Lung (tissue), 12 donors: ENCODE measurements around the gene NFKBIB. TPM values are rescaled to one million over a fixed set of nuclear protein-coding genes. Genes with fewer than 3 reads are reported as not detected.

ENCODE experiments used
- ATAC-seq: fragments of 200-7000 bp; cut with Tn5 transposase; one replicate; pipeline ENCODE4 v1.9.1; 2020; ENCODE audit warnings: moderate number of reproducible peaks; ENCODE audit not compliant: insufficient read depth, low FRiP score
- DNase-seq, 3 donors: peaks; one replicate each; pipeline ENCODE4 v3.0.0-alpha.2; 2013 to 2017
- H3K27ac ChIP-seq, 2 donors: one replicate each; pipeline ENCODE4 v1.5.1; 2013; ENCODE audit warnings: mild to moderate bottlenecking in 2 of 2, moderate library complexity in 2 of 2, control low read depth in 1 of 2, inconsistent platforms in 1 of 2, low read depth in 1 of 2, low read length in 1 of 2
- H3K27me3 ChIP-seq, 3 donors: one replicate each; pipeline ENCODE4 v1.5.1; 2013; ENCODE audit warnings: low read length in 2 of 3; ENCODE audit not compliant: control insufficient read depth in 3 of 3, insufficient read depth in 3 of 3
- H3K36me3 ChIP-seq, 4 donors: one replicate each; pipeline ENCODE4 v1.5.1; 2013; ENCODE audit warnings: low read length in 4 of 4, mild to moderate bottlenecking in 1 of 4, moderate library complexity in 1 of 4; ENCODE audit not compliant: control insufficient read depth in 4 of 4, insufficient read depth in 4 of 4
- H3K4me1 ChIP-seq, 5 donors: one replicate each; pipeline ENCODE4 v1.5.1; 2013; ENCODE audit warnings: low read length in 5 of 5, mild to moderate bottlenecking in 2 of 5, moderate library complexity in 1 of 5; ENCODE audit not compliant: control insufficient read depth in 5 of 5, insufficient read depth in 5 of 5
- H3K4me3 ChIP-seq: one replicate; pipeline ENCODE4 v1.5.1; 2013; ENCODE audit warnings: mild to moderate bottlenecking, control low read depth, moderate library complexity
- H3K9ac ChIP-seq, 2 donors: one replicate each; pipeline ENCODE4 v1.5.1; 2013; ENCODE audit warnings: low read length in 2 of 2, control low read depth in 1 of 2; ENCODE audit not compliant: insufficient read depth in 1 of 2
- H3K9me3 ChIP-seq, 4 donors: one replicate each; pipeline ENCODE4 v1.5.1; 2013; ENCODE audit warnings: low read length in 3 of 4, mild to moderate bottlenecking in 1 of 4, moderate library complexity in 1 of 4; ENCODE audit not compliant: control insufficient read depth in 4 of 4, insufficient read depth in 3 of 4
- CTCF ChIP-seq: IDR thresholded peaks from 2 replicates; pipeline ENCODE4 v1.5.1; 2012; ENCODE audit warnings: mild to moderate bottlenecking; ENCODE audit errors: control extremely low read depth, extremely low read depth
- WGBS, 2 donors: extraction: QIAGEN DNeasy Blood & Tissue Kit; methylation state at CpG; one replicate each; pipeline ENCODE4 v1.1.7; 2013; 5-methylcytosine and 5-hydroxymethylcytosine counted together
- polyA plus RNA-seq, 2 donors: library from polyadenylated mRNA; stranded (reverse); fragments of 200-250 nt; gene quantifications; one replicate each; pipeline ENCODE4 v1.2.1, GENCODE V29; 2013
- total RNA-seq, 2 donors: library from RNA; depleted of rRNA in 1 of 2; stranded (reverse); fragments of >200 nt in 1 of 2; gene quantifications; one replicate each; pipeline ENCODE4 v1.2.1, GENCODE V29; 2014 to 2021
- donor health status: control.
- donor health status: control.
- donor health status: Bipolar disorder and iron deficiency.
- donor health status: healthy.
- donor health status: DM: yes; HTN: yes; CAD: no.

NFKBIB gene
- total and polyA plus RNA-seq, 4 donors: 12.8 to 60.8 (median 48.8) TPM

DNA sequence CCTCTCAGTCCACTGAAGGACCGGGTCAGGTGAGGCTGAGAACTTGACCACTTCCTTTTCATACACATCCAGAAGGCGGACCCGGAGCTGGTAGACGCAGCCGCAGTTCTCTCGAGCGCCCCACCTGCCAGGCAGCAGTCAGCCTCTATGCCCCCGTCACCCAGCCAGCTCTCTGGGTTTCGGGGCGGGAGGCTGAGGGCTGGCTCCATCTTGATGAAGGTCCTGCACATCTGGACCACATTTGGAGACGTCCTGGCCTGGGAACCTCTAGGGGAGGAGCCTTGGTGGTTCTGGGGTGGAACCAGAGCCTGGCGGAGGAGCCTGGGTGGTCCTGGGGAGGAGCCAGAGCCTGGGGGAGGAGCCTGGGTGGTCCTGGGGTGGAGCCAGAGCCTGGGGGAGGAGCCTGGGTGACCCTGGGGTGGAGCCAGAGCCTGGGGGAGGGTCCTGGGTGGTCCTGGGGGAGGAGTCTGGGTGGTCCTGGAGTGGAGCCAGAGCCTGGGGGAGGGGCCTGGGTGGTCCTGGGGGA is 45.3 kb downstream of the NFKBIB start:
- no peak for ATAC-seq
- Histone ChIP-seq H3K4me3 (no peak overlapping the region), H3K9me3 (peaks cover 0 to 2% (median 0%) of the 10 kb centered on the region in 4 donors), H3K27ac (no peak overlapping the region), H3K27me3 (no peaks in the 10 kb centered on the region), H3K4me1 (peaks cover 0 to 3% (median under 1%) of the 10 kb centered on the region in 5 donors), H3K9ac (no peak overlapping the region), H3K36me3 (peaks cover 0 to 22% (median 12%) of the 10 kb centered on the region in 4 donors)
- no peak for DNase-seq
- no peak for TF ChIP-seq CTCF
- WGBS, 2 donors: 85 to 92% methylated on average over 12 of the region's 12 CpGs

DNA sequence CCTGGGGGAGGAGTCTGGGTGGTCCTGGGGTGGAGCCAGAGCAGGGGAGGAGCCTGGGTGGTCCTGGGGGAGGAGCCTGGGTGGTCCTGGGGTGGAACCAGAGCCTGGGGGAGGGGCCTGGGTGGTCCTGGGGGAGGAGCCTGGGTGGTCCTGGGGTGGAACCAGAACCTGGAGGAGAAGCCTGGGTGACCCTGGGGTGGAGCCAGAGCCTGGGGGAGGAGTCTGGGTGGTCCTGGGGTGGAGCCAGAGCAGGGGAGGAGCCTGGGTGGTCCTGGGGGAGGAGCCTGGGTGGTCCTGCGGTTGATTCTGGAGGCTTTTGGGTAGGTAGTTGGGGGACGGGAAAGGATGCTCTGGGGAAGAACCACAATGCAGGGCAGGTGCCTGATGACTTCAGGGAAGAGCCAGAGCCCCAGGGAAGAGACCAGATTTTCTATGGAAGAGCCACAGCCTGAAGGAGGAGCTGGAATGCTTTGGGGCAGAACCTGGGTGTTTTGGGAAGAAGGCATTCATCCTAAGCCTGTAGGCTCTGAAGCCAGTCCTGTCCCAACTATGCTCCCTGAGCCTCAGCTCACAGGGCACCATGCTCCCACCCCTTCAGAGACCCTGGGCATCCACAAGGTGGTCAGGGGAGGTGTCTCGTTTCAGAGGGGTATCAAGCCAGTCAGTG is 45.9 kb downstream of the NFKBIB start:
- Histone ChIP-seq H3K36me3 (peaks cover 0 to 22% (median 12%) of the 10 kb centered on the region in 4 donors), H3K4me1 (peaks cover 0 to 7% (median 3%) of the 10 kb centered on the region in 5 donors), H3K27me3 (no peaks in the 10 kb centered on the region), H3K9me3 (peaks cover 0 to 2% (median 0%) of the 10 kb centered on the region in 4 donors), H3K9ac (no peak overlapping the region), H3K27ac (no peak overlapping the region), H3K4me3 (no peak overlapping the region)
- TF ChIP-seq CTCF: no peak
- DNase-seq: no peak
- ATAC-seq: no peak
- WGBS, 2 donors: 88 to 91% methylated on average over 3 of the region's 3 CpGs

- peaks cover 0 to 2% (median 0%) of the 10 kb centered on the region in 4 donors for H3K9me3 ChIP-seq
- no peak overlapping the region for H3K27ac ChIP-seq
- H3K4me1 ChIP-seq: peaks cover 0 to 7% (median 3%) of the 10 kb centered on the region in 5 donors
- peaks cover 0 to 22% (median 12%) of the 10 kb centered on the region in 4 donors for H3K36me3 ChIP-seq
- no peaks in the 10 kb centered on the region for H3K27me3 ChIP-seq
- no peak for TF ChIP-seq CTCF
- no peak for DNase-seq
- WGBS, 2 donors: 80 to 86% methylated on average over 11 of the region's 11 CpGs
- no peak overlapping the region for H3K9ac ChIP-seq
- ATAC-seq: no peak
- H3K4me3 ChIP-seq: no peak overlapping the region
Measured at GRCh38 chr19:38946229-38947010, 46.7 kb downstream of the NFKBIB start.
